Putamen (tissue), 1 donor: Measurements from ENCODE around the gene MPZL3.

Experiments used
- DNase-seq: peaks from one replicate; pipeline ENCODE4 v3.0.0-alpha.2; 2016; ENCODE audit warnings: low spot score

Gene MPZL3

GRCh38 chr11:118251858-118252652 is at the start of gene MPZL3:
TSS of gene MPZL3 (minus strand) at chr11:118252365. CDS start at chr11:118252294, 71 bp downstream.
- peak; percentile 56 for DNase-seq

- DNase-seq: no peak
Observed at GRCh38 chr11:118301600-118302195, 49.5 kb upstream of the MPZL3 start.

- DNase-seq: no peak
Observed at GRCh38 chr11:118295815-118296454, 43.8 kb upstream of the MPZL3 start.

- DNase-seq: no peak
Observed at GRCh38 chr11:118295199-118295598, 43.0 kb upstream of the MPZL3 start.

GRCh38 chr11:118294053-118294452 is 41.9 kb upstream of the MPZL3 start:
- no peak for DNase-seq

- DNase-seq: no peak
Observed at GRCh38 chr11:118291477-118292135, 39.4 kb upstream of the MPZL3 start.

GRCh38 chr11:118290923-118291322 is 38.8 kb upstream of the MPZL3 start:
- DNase-seq: peak; percentile 2

- DNase-seq: no peak
Observed at GRCh38 chr11:118289401-118289800, 37.2 kb upstream of the MPZL3 start.

GRCh38 chr11:118287006-118287405 is 34.8 kb upstream of the MPZL3 start:
- DNase-seq: no peak

- DNase-seq: no peak
Observed at GRCh38 chr11:118286545-118286944, 34.4 kb upstream of the MPZL3 start.

GRCh38 chr11:118283756-118284350 is 31.7 kb upstream of the MPZL3 start:
- DNase-seq: no peak

- no peak for DNase-seq
Observed at GRCh38 chr11:118283037-118283636, 31.0 kb upstream of the MPZL3 start.

- DNase-seq: no peak
Observed at GRCh38 chr11:118282606-118283005, 30.4 kb upstream of the MPZL3 start.

GRCh38 chr11:118281284-118281683 is 29.1 kb upstream of the MPZL3 start:
- no peak for DNase-seq

- DNase-seq: no peak
Observed at GRCh38 chr11:118277312-118277711, 25.1 kb upstream of the MPZL3 start.

GRCh38 chr11:118276422-118276821 is 24.3 kb upstream of the MPZL3 start:
- no peak for DNase-seq

GRCh38 chr11:118275176-118275575 is 23.0 kb upstream of the MPZL3 start:
- no peak for DNase-seq

GRCh38 chr11:118274186-118274585 is 22.0 kb upstream of the MPZL3 start:
- no peak for DNase-seq

GRCh38 chr11:118272001-118272400 is 19.8 kb upstream of the MPZL3 start:
- DNase-seq: no peak

GRCh38 chr11:118267486-118267885 is 15.3 kb upstream of the MPZL3 start:
- DNase-seq: no peak

GRCh38 chr11:118265954-118266353 is 13.8 kb upstream of the MPZL3 start:
- no peak for DNase-seq
